ENCODE measurements around the gene RAB11FIP4.

The RAB11FIP4 gene

GRCh38 chr17:31568121-31568520 is 176.6 kb downstream of the RAB11FIP4 start:
- no peak overlapping the region for H3K27ac ChIP-seq (ENCODE audit: low read length)
- H3K36me3 ChIP-seq (ENCODE audit: insufficient read depth, low read length) = no peaks in the 10 kb centered on the region
- H3K4me2 ChIP-seq (ENCODE audit: insufficient read depth, low read length) = no peak overlapping the region
- H3K9me3 ChIP-seq (ENCODE audit: insufficient read depth, low read length, severe bottlenecking) = no peaks in the 10 kb centered on the region
- H3K9ac ChIP-seq (ENCODE audit: low read depth, low read length) = no peak overlapping the region
- H4K20me1 ChIP-seq (ENCODE audit: insufficient read depth, low read length) = 0 out of 2 replicates have a peak, but pooled peaks cover 10% of the 10 kb centered on the region
- TF ChIP-seq EZH2 (IDR thresholded peaks at IDR 0.05; ENCODE audit: borderline replicate concordance, low read depth, low read length, severe bottlenecking) = no peak
- no peak for TF ChIP-seq CTCF (IDR thresholded peaks at IDR 0.05; ENCODE audit: borderline replicate concordance, extremely low read depth, low read length, poor library complexity, severe bottlenecking)
- ATAC-seq (ENCODE audit: insufficient read depth, low read depth) = no peak
- H3K4me1 ChIP-seq (ENCODE audit: insufficient read depth, low read length) = no peaks in the 10 kb centered on the region
- no peak overlapping the region for H2AFZ ChIP-seq (ENCODE audit: low read depth, low read length)
- H3K4me3 ChIP-seq (ENCODE audit: low read depth in 1 of 2, low read length in 2 of 2) = no peak overlapping the region
- DNase-seq = no peak
- H3K27me3 ChIP-seq (ENCODE audit: insufficient read depth, low read length, poor library complexity) = no peaks in the 10 kb centered on the region
- no peaks in the 10 kb centered on the region for H3K79me2 ChIP-seq (ENCODE audit: insufficient read depth, low read length)

GRCh38 chr17:31568539-31568938 is 177.1 kb downstream of the RAB11FIP4 start:
- DNase-seq (no peak), ATAC-seq (ENCODE audit: insufficient read depth, low read depth) (no peak)
- no peaks in the 10 kb centered on the region for H3K79me2 ChIP-seq (ENCODE audit: insufficient read depth, low read length)
- H3K9ac ChIP-seq (ENCODE audit: low read depth, low read length) = no peak overlapping the region
- no peak overlapping the region for H3K4me2 ChIP-seq (ENCODE audit: insufficient read depth, low read length)
- no peak overlapping the region for H3K27ac ChIP-seq (ENCODE audit: low read length)
- 0 out of 2 replicates have a peak, but pooled peaks cover 10% of the 10 kb centered on the region for H4K20me1 ChIP-seq (ENCODE audit: insufficient read depth, low read length)
- no peaks in the 10 kb centered on the region for H3K4me1 ChIP-seq (ENCODE audit: insufficient read depth, low read length)
- TF ChIP-seq CTCF (IDR thresholded peaks at IDR 0.05; ENCODE audit: borderline replicate concordance, extremely low read depth, low read length, poor library complexity, severe bottlenecking) (no peak), EZH2 (IDR thresholded peaks at IDR 0.05; ENCODE audit: borderline replicate concordance, low read depth, low read length, severe bottlenecking) (no peak)
- no peaks in the 10 kb centered on the region for H3K9me3 ChIP-seq (ENCODE audit: insufficient read depth, low read length, severe bottlenecking)
- H2AFZ ChIP-seq (ENCODE audit: low read depth, low read length) = no peak overlapping the region
- no peak overlapping the region for H3K4me3 ChIP-seq (ENCODE audit: low read depth in 1 of 2, low read length in 2 of 2)
- H3K27me3 ChIP-seq (ENCODE audit: insufficient read depth, low read length, poor library complexity) = no peaks in the 10 kb centered on the region
- no peaks in the 10 kb centered on the region for H3K36me3 ChIP-seq (ENCODE audit: insufficient read depth, low read length)

DNA sequence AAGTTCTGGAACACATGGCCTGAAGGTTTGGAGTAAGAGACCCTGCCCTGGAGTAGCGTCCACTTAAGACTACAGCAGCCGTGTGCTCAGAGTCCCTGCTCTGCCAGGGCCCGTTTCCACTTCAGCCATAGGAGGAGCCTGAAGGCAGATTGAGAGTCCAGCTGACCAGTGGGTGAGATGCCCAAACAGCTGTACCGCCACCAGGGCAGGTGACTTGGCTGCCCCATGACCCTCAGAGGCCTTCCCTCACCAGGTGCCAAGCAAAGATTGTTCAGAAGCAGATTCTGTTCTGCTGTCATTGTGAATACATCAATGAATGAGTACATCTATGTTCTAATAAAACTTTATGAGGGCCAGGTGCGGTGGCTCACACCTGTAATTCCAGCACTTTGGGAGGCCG is 178.8 kb downstream of the RAB11FIP4 start:
- Histone ChIP-seq H3K4me1 (ENCODE audit: insufficient read depth, low read length) (no peaks in the 10 kb centered on the region), H2AFZ (ENCODE audit: low read depth, low read length) (no peak overlapping the region), H3K9me3 (ENCODE audit: insufficient read depth, low read length, severe bottlenecking) (no peaks in the 10 kb centered on the region), H3K9ac (ENCODE audit: low read depth, low read length) (no peak overlapping the region), H4K20me1 (ENCODE audit: insufficient read depth, low read length) (0 out of 2 replicates have a peak, but pooled peaks cover 10% of the 10 kb centered on the region), H3K4me2 (ENCODE audit: insufficient read depth, low read length) (no peak overlapping the region), H3K79me2 (ENCODE audit: insufficient read depth, low read length) (no peaks in the 10 kb centered on the region), H3K4me3 (ENCODE audit: low read depth in 1 of 2, low read length in 2 of 2) (no peak overlapping the region), H3K27me3 (ENCODE audit: insufficient read depth, low read length, poor library complexity) (no peaks in the 10 kb centered on the region), H3K36me3 (ENCODE audit: insufficient read depth, low read length) (no peaks in the 10 kb centered on the region), H3K27ac (ENCODE audit: low read length) (no peak overlapping the region)
- TF ChIP-seq CTCF (IDR thresholded peaks at IDR 0.05; ENCODE audit: borderline replicate concordance, extremely low read depth, low read length, poor library complexity, severe bottlenecking) = no peak
- TF ChIP-seq EZH2 (IDR thresholded peaks at IDR 0.05; ENCODE audit: borderline replicate concordance, low read depth, low read length, severe bottlenecking) = no peak
- DNase-seq = no peak
- no peak for ATAC-seq (ENCODE audit: insufficient read depth, low read depth)
